ENCODE measurements around the gene HCN1.

HCN1 gene

DNA sequence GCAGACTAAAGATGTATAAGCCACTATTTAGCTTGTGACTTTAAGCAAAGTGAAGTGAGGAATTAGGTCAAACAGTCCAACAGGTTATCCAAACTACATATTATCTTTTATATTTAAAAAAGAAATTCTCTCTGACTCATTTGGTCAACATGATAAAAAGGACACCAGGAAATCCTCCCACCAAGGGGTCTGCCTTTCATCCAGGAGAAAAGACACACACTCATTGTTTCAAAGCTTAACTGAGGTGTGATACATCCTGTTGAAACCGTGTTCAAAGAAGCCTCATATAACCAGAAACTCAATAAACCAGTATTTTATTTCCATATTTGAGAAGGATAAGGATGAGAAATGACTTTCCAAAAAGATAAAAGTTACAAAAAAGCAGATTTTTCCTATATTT, 417.1 kb downstream of the HCN1 start:
- DNase-seq: no peak

DNA sequence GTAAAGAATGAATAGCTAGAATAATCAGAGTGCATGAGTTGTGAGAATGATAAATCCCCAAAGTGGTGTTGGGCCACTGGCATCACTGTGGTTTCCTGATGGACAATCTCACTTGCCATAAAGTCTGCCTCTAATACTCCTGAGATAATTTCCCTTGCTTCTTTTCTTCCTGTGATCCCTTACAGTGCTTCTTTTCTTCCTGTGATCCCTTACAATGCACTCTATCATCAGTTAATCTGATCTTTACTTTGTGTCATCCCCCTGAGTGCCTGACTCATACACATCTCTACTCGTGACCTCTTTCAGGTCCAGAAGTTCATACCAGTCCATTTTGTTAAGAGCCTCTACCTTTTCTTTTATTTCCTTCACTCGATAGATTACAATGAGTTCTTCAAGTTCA, 418.3 kb downstream of the HCN1 start:
- no peak for DNase-seq

DNA sequence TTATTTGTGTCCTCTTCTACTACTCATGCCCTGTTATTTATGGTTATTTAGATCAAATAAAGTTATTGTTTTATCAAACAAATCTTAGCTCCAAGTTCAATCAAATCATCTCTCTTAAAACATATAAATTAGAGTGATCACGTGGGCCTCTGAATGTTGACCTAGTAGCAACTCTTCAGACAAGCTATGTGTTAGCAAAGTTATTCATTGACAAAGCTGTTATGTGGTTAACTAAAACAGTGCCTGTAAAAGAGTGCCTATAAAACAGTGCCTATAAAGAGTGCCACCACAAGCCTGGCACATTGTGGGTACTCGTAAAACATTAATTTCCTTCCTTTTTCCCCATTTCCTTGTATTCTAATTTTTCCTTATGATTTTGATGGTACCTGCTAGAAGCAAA, 421.9 kb downstream of the HCN1 start:
- DNase-seq: no peak

DNA sequence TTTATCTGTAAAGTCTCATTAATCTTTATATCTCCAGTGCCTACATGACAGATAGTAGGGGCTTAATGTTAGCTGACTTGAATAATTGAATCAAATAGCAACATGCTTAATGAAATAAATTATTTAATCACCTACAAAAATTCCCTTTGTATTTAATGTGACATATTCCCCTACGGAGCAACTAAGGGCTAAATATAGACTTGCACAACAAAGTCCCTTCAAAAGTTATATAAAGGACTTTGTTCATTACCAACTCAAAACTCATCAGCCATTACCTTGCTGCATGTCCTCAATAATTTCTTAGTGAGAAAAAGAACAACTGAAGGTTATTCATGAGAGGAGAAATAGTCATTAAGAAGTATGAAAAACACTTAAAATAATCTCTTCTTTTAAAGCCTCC, 424.6 kb downstream of the HCN1 start:
- DNase-seq: no peak

DNA sequence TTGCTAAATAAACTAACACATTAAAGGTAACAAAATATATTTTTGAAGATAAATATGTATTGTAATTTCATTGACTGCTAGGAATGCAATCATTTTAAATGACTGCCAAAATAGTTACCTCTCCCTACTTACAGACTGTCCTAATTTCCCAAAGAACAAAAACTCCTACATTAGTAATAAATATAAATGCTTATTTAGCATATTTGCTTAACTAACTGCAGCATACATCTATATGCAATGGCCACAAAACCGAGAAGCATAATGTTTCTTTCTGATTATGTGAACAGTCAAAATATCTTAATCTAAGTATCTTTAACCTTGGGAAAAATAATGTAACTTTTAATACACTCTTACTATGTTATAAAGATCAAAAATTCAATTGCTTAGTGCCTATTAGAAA, 431.7 kb downstream of the HCN1 start:
- DNase-seq: no peak

DNA sequence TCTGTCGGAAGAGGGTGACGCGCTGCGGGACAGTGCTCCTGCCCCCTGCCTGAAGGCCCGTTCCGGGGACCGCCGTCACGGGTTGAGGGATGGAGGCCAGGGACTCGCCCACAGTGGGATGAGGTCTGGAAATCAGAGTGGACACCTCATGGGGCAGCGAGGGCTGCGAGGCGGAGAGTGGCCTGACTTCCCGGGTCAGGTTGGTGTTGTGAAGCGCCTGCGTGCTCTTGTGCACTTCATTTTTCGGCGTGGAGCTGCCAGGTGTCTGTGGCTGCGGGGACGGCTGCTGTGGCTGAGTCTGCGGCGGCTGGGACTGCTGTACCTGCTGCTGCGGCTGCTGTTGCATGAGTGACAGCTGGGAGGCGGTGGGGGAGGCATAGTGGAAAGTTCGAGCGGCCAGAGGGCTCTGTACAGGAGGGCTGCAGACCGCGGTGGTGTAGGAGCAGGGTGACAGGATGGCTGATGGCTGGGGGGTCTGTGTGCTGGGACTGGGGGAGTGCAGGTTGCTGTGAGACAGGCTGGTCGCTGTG, 434.1 kb downstream of the HCN1 start:
- DNase-seq: no peak

DNA sequence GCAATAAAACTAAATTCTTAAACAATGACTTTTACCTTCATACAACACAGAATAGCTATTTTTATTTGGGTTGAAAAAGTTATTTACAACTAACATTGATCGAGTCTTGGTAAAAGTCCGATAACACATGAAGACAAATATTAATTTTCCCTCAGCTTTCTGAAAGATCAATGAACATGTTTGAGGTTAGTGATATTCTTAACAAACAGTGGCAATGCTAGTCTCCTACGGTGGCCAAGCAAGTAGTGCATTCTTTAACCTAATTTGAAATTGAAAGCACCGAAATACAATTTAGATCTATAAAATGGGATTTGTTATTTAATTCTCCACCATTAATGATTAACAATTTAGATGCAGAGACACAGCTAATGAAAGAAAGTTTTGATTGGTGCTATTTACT, 435.1 kb downstream of the HCN1 start:
- no peak for DNase-seq

DNA sequence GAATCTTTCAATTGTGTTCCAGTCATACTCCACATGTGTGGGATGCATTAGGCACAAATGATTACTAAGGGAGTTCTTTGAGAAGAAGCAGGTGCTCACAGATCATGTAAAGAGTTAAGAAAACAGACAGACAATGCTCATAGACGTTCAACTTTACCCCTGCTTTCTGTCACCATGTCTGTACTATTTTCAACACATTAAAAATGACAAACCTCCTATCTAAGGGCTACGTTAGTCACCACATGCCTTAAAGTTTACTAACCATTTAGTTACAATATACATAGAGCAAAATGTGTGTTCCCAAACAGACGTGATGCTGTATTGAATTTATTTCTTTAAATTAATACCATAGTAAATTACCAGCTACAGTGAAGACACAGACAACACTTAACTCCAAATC, 435.9 kb downstream of the HCN1 start:
- DNase-seq: no peak

DNA sequence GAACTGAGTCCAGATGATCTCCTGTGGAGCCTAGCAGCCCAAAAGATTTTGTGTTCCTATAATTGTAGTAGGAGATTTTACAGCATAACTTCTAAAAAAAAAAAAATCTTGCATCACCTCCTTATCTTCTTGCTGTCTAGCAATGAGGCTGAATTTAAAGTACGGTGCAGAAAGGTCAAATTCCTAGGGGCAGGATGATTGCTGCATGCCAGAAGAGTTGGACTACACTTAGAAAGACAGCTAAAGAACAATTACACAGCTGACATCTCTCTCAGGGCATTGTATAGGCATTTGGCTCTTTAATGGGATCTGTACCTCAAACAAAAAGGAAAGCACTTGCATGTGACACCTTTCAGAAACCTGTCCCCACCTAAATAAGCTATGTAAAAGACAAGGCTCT, 443.2 kb downstream of the HCN1 start:
- no peak for DNase-seq

DNA sequence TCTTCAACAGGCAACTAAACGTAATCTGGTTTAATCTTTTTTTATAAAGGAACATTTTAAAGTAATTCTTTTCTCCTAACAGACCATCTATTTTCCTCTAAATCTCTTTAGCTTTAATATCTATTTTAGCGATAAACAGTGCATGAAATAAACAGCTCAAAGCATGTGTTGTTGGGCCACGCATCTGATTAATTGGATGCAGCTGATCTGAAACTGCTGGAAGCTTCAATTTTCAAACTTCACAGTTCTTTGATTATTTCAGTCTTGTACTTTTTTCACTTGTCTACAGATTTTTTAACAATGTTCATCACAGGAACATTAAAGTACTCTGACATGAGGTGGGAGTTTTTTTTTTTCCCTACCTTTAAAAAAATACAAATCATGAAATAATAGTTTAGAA, 443.6 kb downstream of the HCN1 start:
- no peak for DNase-seq

DNA sequence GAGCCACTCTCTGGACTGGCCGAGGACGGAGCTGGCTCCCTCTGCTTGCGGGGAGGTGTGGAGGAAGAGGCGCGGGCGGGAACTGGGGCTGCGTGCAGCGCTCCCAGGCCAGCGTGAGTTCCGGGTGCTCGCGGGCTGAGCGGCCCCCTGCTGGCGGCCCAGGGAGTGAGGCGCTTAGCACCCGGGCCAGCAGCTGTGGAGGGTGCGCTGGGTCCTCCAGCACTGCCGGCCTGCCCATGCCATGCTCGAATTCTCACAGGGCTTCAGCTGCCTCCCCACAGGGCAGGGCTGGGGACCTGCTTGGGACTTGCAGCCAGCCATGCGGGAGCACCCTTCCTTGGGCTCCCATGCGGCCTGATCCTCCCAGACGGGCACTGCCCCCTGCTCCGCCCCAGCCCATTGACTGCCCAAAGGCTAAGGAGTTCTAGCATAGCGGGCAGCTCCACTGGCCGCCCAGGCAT, 470.6 kb downstream of the HCN1 start:
- DNase-seq: no peak

DNA sequence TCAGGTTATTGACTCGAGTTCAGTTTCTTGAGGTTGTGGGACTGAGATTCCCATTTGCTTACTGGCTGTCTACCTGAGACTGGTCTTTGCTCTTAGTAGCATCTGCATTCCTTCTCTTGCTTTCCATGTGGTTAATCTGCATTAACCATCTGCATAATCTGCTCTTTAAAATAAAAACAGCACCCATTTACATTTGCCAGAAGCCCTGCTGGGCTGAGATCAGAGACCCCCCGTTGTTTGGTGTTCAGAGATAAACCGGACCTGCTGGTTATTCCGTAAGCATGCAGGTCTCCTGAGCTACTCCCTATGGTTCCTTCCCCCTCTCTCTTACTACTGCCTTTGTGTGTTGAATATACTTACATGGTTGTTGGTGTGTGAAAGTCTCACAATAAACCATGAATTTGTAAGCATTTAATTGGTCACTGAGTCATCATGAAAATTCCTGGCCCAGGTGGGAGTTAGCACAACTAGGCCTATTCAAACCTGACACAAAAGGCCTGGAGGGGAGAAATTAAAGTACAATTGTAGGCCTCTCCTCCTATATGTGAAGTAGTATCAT, 490.7 kb downstream of the HCN1 start:
- no peak for DNase-seq

Measured in GDM1 (cell line).